ENCODE results near the gene TOR1B.

Gene TOR1B

DNA sequence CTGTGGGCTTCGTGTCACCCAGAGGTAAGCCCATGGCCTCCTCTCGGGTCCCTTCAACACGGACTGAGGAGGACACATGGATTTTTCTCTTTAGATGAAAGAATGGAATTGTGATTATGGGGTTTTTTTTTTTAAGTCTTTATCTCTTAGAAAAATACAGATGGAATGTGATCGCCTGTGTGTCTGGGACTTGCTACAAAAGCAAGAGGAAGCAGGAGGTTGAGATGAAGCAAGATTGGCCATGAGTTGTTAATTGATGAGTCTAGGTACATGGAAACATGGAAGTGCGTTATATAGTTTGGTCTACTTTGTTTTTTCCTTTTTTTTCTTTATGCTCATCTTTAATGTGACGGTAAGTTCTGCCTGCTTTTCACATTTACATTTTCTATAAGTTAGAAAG, 46.9 kb downstream of the TOR1B start:
- no peak for DNase-seq

DNA sequence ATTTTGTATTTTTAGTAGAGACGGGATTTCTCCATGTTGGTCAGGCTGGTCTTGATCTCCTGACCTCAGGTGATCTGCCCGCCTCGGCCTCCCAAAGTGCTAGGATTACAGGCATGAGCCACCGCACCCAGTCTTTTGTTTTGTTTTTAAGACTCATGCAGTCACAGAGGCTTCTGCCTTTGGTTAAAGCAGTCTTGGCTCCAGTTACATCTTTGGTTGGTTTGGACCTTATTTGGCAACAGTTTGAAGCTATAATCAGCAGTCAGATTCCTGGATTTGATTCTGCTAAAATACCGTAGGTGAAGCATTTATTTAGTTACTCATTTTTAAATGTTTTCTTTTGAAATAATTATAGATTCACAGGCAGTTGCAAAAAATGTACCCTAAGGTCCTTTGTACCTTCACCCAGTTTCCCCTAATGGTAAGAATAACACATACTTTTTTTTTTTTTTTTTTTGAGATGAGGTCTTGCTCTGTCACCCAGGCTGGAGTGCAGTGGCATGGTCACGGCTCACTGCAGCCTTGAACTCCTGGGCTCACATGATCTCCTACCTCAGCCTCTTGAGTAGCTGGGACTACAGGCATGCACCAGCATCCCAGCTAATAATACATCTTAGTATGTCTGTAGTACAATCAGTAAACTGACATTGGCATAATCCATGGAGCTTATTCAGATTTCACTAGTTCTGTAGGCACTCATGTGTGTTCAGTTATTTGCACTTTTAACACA, 48.0 kb downstream of the TOR1B start:
- no peak for DNase-seq

DNA sequence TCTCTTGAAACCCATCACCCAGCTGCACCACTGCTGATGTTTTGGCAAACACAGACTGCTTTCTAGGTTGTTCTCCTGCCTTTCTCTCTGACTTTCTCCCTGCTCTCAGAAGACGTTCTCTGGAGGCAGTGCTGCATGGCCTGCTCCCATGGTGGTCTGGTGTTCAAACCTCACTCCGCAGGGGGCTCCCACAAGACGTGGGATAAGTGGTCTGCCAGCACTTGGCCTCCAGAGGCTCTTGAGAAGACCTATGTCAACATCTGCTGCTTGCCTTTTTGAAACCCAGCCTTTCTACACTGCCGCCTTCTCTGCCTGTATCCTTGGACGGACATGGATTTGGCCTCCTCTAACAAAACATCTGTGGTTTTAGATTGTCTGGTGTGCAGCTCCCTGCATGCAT, 48.8 kb downstream of the TOR1B start:
- DNase-seq = no peak

DNA sequence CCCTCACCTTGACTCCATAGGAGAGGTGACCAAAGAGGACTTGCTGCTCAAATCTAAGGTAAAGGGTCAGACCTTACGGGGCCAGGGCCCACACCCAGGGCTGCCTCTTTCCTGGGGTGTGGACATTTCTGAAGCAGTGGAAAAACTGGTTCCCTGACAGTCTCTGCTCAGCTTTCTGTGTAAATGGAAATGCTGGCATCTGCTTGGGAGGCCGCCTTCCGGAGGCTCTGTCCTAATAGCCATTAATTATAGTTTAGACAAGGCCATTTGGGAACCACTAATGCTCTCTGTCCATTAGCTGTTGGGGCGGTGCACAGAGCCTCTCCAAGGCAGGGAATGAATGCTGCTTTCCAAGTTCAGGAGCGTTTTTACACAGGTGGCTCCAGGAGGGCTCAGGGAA, 49.6 kb downstream of the TOR1B start:
- no peak for DNase-seq

DNA sequence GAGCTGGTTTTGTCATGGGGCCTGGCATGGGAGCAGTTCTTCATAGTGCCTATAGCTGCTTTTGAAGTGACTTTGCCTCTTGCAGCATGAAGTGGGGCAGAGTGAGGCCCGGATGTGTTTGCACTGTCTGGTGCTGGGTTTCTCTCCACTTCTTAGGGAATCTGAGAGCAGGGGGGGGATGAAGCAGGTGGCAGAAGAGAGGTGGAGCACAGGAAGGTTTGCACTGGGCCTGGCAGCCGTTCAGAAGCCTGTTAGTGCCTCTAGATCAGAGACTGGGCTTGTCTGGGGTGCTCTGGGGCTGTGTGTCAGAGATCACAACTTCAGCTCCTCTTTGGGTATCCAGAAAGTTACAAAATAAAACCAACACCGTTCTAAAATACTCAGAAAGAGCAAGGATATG, 50.6 kb downstream of the TOR1B start:
- DNase-seq = no peak

DNA sequence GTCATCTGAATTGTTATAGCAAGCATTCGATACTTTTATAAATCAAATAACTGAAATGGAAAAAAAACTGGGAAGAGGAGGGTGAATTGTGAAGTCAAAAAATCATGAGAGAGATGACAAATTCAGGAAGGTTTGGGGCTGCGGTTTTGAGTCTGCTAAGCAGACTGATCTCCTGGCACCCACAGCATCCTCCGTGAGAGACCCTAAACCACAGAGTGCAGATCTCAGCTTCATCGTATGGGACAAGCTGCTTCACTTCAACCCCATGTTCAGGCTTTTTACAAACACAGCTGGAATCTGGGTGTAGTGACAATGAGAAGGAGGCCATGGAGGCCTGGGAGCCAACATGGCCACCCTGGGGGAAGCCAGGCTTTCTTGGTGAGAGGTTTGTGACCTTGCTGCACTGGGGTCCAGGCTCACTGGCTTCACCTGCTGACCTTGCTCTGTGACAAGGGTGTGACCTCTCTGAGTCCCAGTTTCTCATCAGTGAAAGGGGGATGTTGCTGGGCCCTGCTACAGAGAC, 51.7 kb downstream of the TOR1B start:
- no peak for DNase-seq

DNA sequence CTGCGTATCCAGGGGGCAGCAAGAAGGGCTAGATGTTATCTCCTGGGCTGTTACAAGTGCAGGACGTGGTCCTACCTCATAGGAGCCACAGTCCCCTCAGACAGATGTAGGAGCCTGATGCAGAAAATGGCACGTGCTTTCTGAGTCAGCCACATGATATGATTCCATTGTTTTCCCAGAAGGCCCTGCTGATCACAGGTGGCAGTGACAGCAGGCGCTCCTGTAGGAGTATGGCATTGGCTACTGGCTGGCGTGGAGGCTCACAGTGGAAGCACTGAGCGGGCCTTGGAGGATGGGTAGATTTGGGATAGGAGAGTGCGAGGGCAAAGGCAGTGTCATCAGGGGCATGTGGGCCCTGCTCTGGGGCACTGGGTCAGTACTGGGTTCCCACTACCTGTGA, 54.2 kb downstream of the TOR1B start:
- DNase-seq = no peak

DNA sequence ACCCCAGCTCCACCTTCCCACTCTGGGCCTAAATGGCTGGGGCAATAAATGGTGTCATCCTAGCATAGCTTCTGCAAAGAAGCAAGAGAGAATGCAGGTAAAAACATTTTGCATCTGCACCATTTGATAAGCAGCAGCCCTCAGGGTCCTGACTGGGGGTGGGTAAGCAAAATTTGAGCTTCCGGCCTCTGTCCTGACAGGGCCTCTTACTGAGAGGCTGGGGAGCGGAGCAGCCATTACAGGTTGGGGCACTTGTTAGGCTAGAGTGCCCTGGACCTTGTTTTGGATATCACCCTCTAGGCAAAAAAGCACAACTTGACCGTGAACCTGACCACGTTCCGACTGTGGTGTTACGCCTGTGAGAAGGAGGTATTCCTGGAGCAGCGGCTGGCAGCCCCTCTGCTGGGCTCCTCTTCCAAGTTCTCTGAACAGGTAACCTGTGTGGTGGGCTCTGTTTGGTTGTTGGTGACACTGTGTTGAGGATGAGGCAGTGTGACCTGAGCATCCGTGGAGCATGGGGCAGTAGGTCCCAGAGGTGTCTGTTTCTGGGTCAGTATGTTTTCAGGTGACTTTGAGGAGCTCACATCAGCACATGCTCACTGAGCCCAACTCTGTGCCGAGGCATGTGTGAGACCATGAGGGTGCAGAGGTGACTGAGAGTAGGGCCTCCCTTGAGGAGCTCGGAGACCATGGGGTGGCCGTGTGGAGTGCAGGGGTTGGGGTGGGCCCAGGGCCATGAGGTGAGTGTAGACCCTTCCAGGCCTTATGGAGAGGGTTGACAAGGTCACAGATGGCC, 55.4 kb downstream of the TOR1B start:
- no peak for DNase-seq
